OCI-LY1 (cell line): ENCODE data around the gene FANCE.

ENCODE experiments used
- H2AFZ ChIP-seq: fragments of 200-600 bp; sonication (generic), shearing (Covaris generic); 2 replicates; pipeline ENCODE4 v1.6.0; 2014; ENCODE audit warnings: antibody characterized with exemption, mild to moderate bottlenecking, low read length
- H3F3A ChIP-seq: fragments of 200-600 bp; sonication (generic), shearing (Covaris generic); 2 replicates; pipeline ENCODE4 v1.6.0; 2014; ENCODE audit warnings: mild to moderate bottlenecking, antibody characterized with exemption, low read length, moderate library complexity; ENCODE audit not compliant: insufficient read depth
- H3K27ac ChIP-seq: fragments of 200-600 bp; sonication (generic); 2 replicates; pipeline ENCODE4 v1.5.1; 2014; ENCODE audit warnings: low read length, mixed run types, mild to moderate bottlenecking, low read depth; ENCODE audit not compliant: poor library complexity, severe bottlenecking
- H3K27me3 ChIP-seq: fragments of 200-600 bp; sonication (generic); 2 replicates; pipeline ENCODE4 v1.6.0; 2014; ENCODE audit warnings: antibody characterized with exemption, mild to moderate bottlenecking, low read length, moderate library complexity; ENCODE audit not compliant: insufficient read depth
- H3K36me3 ChIP-seq: fragments of 200-600 bp; sonication (generic); 2 replicates; pipeline ENCODE4 v1.6.1; 2014; ENCODE audit warnings: mild to moderate bottlenecking, antibody characterized with exemption, low read length, moderate library complexity, mixed read lengths; ENCODE audit not compliant: insufficient read depth
- H3K4me1 ChIP-seq: fragments of 200-600 bp; sonication (generic); 2 replicates; pipeline ENCODE4 v1.5.1; 2014; ENCODE audit warnings: mild to moderate bottlenecking, low read length, moderate library complexity; ENCODE audit not compliant: insufficient read depth, severe bottlenecking
- H3K4me2 ChIP-seq: fragments of 200-600 bp; sonication (generic), shearing (Covaris generic); 2 replicates; pipeline ENCODE4 v1.6.1; 2014; ENCODE audit warnings: low read length
- H3K4me3 ChIP-seq: fragments of 200-600 bp; sonication (generic); 2 replicates; pipeline ENCODE4 v1.5.1; 2014; ENCODE audit warnings: low read length, low read depth, mild to moderate bottlenecking, mixed read lengths; ENCODE audit not compliant: poor library complexity, severe bottlenecking
- H3K79me2 ChIP-seq: fragments of 200-600 bp; shearing (Covaris generic); 2 replicates; pipeline ENCODE4 v1.6.1; 2016; ENCODE audit warnings: mixed run types, low read length, mixed read lengths; ENCODE audit not compliant: insufficient read depth
- H3K9ac ChIP-seq: fragments of 200-600 bp; sonication (generic), shearing (Covaris generic); 2 replicates; pipeline ENCODE4 v1.6.1; 2014; ENCODE audit warnings: mild to moderate bottlenecking, low read length, mixed read lengths
- H3K9me2 ChIP-seq: fragments of 200-600 bp; sonication (generic), shearing (Covaris generic); 2 replicates; pipeline ENCODE4 v1.6.1; 2014; ENCODE audit warnings: low read depth, mild to moderate bottlenecking, low read length, mixed read lengths
- H3K9me3 ChIP-seq: fragments of 200-600 bp; shearing (Covaris generic); 2 replicates; pipeline ENCODE4 v1.6.1; 2014; ENCODE audit warnings: low read length, mixed read lengths
- H4K20me1 ChIP-seq: fragments of 200-600 bp; sonication (generic), shearing (Covaris generic); 2 replicates; pipeline ENCODE4 v1.6.0; 2016; ENCODE audit warnings: mild to moderate bottlenecking, low read length; ENCODE audit not compliant: insufficient read depth
- EZH2 ChIP-seq: fragments of 200-600 bp; sonication (generic), shearing (Covaris generic); IDR thresholded peaks from 2 replicates; pipeline ENCODE4 v1.8.0; 2017; ENCODE audit warnings: borderline replicate concordance, mixed run types, mild to moderate bottlenecking, antibody characterized with exemption, low read length, moderate library complexity, mixed read lengths
- TF ChIP-seq, protein P1 (sequence below): fragments of 200-600 bp; sonication (generic), shearing (Covaris generic); IDR thresholded peaks from 2 replicates; pipeline ENCODE4 v1.5.1; 2017; ENCODE audit warnings: mild to moderate bottlenecking, antibody characterized with exemption, low read length, moderate library complexity, mixed read lengths

FANCE gene

DNA sequence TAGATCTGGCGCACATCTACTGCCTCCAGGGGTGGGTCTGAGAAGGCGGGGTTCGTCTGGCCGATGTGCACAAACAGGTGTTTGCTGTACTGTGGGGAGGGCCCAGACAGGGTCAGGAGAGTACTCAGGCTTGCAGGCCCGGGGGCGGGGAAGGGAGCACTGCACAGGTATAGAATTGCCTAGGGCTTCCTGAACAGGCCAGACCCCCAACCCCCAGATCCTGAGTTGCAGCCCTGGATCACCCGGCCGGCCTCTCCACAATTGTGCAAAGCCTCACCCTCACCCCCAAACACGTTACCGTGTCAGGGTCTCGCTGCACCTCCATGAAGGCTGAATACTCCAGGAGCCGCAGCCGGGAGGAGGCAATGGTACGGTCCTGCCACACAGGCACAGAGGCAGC lies 23.9 kb downstream of the FANCE start:
- H3K79me2 ChIP-seq = no peaks in the 10 kb centered on the region

DNA sequence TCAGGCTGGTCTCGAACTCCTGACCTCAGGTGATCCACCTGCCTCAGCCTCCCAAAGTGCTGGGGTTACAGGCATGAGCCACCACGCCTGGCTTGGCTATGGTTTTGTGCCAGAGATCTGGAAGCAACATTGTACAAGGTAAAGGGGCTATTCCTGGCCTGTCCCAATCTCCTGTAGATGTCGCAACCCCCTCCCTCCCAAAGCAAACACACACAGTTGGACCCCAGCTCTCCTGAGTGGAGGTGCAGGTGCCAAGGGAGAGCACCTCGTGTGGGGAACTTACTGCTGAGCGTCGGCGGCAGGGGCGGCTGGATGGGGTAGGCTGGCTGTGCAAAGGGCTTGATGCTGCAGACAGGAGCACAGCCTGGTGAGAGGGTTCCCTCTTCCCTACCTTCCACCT lies 24.9 kb downstream of the FANCE start:
- H2AFZ ChIP-seq = no peak overlapping the region
- no peaks in the 10 kb centered on the region for H4K20me1 ChIP-seq
- TF ChIP-seq EZH2 = no peak
- TF ChIP-seq, protein P1, sequence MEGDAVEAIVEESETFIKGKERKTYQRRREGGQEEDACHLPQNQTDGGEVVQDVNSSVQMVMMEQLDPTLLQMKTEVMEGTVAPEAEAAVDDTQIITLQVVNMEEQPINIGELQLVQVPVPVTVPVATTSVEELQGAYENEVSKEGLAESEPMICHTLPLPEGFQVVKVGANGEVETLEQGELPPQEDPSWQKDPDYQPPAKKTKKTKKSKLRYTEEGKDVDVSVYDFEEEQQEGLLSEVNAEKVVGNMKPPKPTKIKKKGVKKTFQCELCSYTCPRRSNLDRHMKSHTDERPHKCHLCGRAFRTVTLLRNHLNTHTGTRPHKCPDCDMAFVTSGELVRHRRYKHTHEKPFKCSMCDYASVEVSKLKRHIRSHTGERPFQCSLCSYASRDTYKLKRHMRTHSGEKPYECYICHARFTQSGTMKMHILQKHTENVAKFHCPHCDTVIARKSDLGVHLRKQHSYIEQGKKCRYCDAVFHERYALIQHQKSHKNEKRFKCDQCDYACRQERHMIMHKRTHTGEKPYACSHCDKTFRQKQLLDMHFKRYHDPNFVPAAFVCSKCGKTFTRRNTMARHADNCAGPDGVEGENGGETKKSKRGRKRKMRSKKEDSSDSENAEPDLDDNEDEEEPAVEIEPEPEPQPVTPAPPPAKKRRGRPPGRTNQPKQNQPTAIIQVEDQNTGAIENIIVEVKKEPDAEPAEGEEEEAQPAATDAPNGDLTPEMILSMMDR = no peak
- no peaks in the 10 kb centered on the region for H3K9me2 ChIP-seq
- H3K79me2 ChIP-seq = no peaks in the 10 kb centered on the region
- no peak overlapping the region for H3K4me3 ChIP-seq
- H3K4me1 ChIP-seq = peaks cover 4% of the 10 kb centered on the region
- H3K36me3 ChIP-seq = peaks cover 24% of the 10 kb centered on the region
- H3K4me2 ChIP-seq = no peak overlapping the region
- no peaks in the 10 kb centered on the region for H3K9me3 ChIP-seq
- H3K27ac ChIP-seq = no peak overlapping the region
- no peak overlapping the region for H3K9ac ChIP-seq
- no peaks in the 10 kb centered on the region for H3K27me3 ChIP-seq
- H3F3A ChIP-seq = 0 out of 2 replicates have a peak, but pooled peaks cover 3% of the 10 kb centered on the region

More for the DNA sequence above, 23.9 kb downstream of the FANCE start:
- Histone ChIP-seq H2AFZ (no peak overlapping the region), H3K9me3 (no peaks in the 10 kb centered on the region), H3K4me3 (no peak overlapping the region), H3K4me2 (no peak overlapping the region), H3K27me3 (no peaks in the 10 kb centered on the region), H3K9me2 (no peaks in the 10 kb centered on the region), H3K9ac (no peak overlapping the region), H4K20me1 (no peaks in the 10 kb centered on the region), H3F3A (0 out of 2 replicates have a peak, but pooled peaks cover 6% of the 10 kb centered on the region), H3K27ac (no peak overlapping the region), H3K4me1 (peaks cover 14% of the 10 kb centered on the region), H3K36me3 (peaks cover 35% of the 10 kb centered on the region)
- no peak for TF ChIP-seq EZH2
- TF ChIP-seq, protein P1 = no peak

DNA sequence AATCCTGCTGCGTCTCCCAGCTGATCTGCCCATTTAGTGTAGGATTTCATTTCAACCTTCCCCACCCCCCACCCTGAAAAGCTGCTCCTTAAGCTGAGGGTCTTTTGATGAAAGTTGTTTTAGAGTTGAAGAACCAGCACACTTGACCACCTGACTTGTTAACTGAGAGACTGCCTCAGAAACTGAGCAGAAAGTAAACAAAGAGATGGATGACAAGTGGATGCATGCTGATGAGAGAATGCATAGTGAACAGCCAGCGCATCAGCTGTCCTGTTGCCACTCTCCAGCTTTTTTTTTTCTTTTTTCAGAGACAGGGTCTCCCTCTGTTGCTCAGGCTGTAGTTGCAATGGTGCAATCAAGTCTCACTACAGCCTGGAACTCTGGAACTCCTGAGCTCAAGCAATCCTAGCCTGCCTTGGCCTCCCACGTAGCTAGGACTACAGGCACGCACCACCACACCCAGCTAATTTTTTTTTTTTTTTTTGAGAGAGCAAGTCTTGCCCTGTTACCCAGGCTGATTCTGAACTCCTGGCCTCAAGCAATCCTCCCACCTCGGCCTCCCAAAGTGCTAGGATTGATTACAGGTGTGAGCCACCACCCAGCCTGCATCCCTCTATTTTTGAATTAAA lies 25.5 kb downstream of the FANCE start:
- H4K20me1 ChIP-seq = no peaks in the 10 kb centered on the region
- no peaks in the 10 kb centered on the region for H3K4me1 ChIP-seq
- H2AFZ ChIP-seq = no peak overlapping the region
- H3K9ac ChIP-seq = no peak overlapping the region
- no peak overlapping the region for H3K4me3 ChIP-seq
- H3K27me3 ChIP-seq = no peaks in the 10 kb centered on the region
- H3K27ac ChIP-seq = no peak overlapping the region
- TF ChIP-seq, protein P1 = no peak
- TF ChIP-seq EZH2 = no peak
- H3K9me3 ChIP-seq = no peaks in the 10 kb centered on the region
- H3K4me2 ChIP-seq = no peak overlapping the region
- no peaks in the 10 kb centered on the region for H3K79me2 ChIP-seq
- no peaks in the 10 kb centered on the region for H3K9me2 ChIP-seq
- 0 out of 2 replicates have a peak, but pooled peaks cover 3% of the 10 kb centered on the region for H3F3A ChIP-seq
- peaks cover 18% of the 10 kb centered on the region for H3K36me3 ChIP-seq
